Measurements from ENCODE around the gene UBAP1L.
"Not testable (repeated sequence)": the region's sequence is repeated elsewhere in the genome, so short reads cannot be mapped to it uniquely, and the experiment has no call there.

Gene UBAP1L

DNA sequence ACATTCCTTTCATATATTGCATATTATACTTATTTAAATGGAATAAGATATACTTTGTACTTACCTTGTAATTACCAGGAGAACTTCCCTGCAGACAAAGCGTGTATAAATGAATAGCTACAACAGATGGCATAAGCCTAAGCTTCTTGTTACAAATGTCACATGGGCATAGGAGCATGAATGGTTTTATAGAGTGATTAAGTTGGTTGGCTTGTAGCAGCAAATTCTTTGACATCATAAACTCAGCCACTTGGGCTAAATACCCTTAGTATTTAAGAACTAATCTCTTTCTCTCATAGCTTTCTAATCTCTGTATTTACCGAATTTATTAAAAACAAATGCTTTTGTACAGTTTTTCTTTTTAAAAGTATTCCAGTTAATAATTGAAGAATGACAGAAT is at the start of gene UBAP1L:
TSS of gene UBAP1L (minus strand) at position 115 of the 400 bp plus-strand sequence. CDS start 8,985 bp downstream, outside the sequence.
- H3K4me3 ChIP-seq (replicated peaks; ENCODE audit: low read depth, low read length), result no peak within 1 kb of the TSS
- no peak for DNase-seq (ENCODE audit: extremely low read depth, low read depth)
- TF ChIP-seq, protein P1, sequence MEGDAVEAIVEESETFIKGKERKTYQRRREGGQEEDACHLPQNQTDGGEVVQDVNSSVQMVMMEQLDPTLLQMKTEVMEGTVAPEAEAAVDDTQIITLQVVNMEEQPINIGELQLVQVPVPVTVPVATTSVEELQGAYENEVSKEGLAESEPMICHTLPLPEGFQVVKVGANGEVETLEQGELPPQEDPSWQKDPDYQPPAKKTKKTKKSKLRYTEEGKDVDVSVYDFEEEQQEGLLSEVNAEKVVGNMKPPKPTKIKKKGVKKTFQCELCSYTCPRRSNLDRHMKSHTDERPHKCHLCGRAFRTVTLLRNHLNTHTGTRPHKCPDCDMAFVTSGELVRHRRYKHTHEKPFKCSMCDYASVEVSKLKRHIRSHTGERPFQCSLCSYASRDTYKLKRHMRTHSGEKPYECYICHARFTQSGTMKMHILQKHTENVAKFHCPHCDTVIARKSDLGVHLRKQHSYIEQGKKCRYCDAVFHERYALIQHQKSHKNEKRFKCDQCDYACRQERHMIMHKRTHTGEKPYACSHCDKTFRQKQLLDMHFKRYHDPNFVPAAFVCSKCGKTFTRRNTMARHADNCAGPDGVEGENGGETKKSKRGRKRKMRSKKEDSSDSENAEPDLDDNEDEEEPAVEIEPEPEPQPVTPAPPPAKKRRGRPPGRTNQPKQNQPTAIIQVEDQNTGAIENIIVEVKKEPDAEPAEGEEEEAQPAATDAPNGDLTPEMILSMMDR (IDR thresholded peaks at IDR 0.05; ENCODE audit: low read depth, low read length, missing control alignments), result no peak

DNA sequence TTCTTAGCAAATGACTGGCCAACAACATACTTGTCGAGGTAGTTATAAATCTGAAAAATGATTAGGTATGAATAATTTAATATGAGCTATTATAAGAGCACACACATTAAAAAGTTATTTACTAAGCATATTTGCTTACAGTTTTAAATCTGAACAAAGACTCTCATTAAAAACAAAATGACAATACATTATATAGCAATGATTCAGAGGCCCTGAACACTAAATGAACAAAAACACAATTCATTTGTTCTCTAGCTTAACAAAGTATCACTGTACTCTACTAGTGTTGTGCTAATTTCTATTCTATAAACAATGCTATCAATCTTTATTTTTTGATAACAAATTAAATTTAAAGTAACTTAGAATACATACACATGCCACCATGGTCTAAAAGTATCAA is 49.1 kb upstream of the UBAP1L start:
- no peak for DNase-seq (ENCODE audit: extremely low read depth, low read depth)
- TF ChIP-seq, protein P1 (IDR thresholded peaks at IDR 0.05; ENCODE audit: low read depth, low read length, missing control alignments), result no peak
- no peak overlapping the region for H3K4me3 ChIP-seq (replicated peaks; ENCODE audit: low read depth, low read length)

DNA sequence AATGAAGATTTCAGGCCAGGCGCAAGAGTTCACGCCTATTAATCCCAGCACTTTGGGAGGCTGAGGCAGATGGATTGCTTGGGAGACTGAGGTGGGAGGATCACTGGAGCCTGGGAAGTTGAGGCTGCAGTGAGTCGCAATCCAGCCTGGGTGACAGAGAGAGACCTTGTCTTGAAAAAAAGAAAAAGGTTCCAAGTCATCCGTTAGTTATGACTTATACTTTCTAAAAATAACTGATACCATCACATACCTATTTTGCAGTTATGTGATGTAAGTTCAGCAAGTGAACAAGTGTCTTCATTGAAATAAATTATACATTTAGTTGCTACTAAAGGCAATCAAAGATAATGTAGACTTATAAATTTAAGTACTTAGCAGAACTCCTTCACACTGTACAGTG is 48.0 kb upstream of the UBAP1L start:
- no peak for DNase-seq (ENCODE audit: extremely low read depth, low read depth)

DNA sequence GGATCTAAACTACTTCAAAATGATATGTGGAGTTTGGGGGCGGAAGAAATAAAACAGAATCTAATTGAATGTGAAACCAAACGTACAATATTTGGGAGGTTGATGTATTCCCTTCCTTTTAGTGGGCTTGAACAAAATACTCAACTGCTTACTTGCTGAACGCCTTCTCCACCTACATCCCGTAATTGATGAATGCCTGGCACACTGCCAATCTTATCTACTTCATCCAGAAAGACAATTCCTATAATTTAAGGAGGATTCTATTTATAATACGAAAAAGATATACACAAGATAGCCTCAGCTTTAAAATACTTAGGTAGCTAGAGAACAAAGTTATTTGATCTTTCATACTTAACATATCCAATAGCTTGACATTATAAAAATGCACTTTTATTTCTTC is 41.7 kb upstream of the UBAP1L start:
- TF ChIP-seq, protein P1 (IDR thresholded peaks at IDR 0.05; ENCODE audit: low read depth, low read length, missing control alignments), result no peak
- DNase-seq (ENCODE audit: extremely low read depth, low read depth), result no peak
- H3K4me3 ChIP-seq (replicated peaks; ENCODE audit: low read depth, low read length), result no peak overlapping the region

More for the DNA sequence above, 48.0 kb upstream of the UBAP1L start:
- no peak overlapping the region for H3K4me3 ChIP-seq (replicated peaks; ENCODE audit: low read depth, low read length)
- TF ChIP-seq, protein P1 (IDR thresholded peaks at IDR 0.05; ENCODE audit: low read depth, low read length, missing control alignments), result no peak

DNA sequence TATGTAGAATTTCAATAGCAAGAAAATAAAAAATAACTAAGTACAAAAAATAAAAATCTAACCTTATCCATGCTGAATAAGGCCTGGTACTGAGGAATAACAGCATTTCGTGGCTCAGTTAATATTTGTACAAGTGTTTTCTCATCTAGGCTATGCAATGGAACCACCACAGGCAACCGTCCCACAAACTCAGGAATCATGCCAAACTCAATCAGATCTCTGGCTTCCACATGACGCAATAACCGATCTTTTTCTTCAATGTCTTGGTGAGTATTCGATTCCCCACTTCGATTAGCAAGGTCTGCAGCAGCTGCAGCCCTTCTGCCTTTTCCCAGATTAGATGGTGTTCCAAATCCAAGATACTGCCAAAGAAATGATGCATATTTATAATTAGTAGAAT is 39.7 kb upstream of the UBAP1L start:
- H3K4me3 ChIP-seq (replicated peaks; ENCODE audit: low read depth, low read length), result no peak overlapping the region
- no peak for DNase-seq (ENCODE audit: extremely low read depth, low read depth)
- TF ChIP-seq, protein P1 (IDR thresholded peaks at IDR 0.05; ENCODE audit: low read depth, low read length, missing control alignments), result no peak

DNA sequence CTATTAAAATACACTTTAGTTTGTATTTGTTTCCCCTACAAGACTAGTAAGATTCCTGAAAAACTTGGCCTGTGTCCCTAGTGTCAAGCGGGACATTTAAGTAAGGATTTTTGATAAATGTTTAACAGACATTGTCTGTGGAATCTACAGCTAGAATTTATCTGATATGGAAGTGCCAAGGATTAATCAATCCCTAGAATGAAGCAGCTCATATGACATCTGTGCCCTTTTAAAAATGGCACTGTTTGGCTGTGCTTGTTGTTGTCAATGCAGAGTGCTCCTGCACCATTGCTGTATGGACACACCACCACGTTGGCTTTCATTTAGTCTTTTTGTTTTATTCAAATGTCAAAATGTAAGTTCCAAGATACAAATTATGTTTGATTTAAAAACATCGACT is 32.9 kb upstream of the UBAP1L start:
- H3K4me3 ChIP-seq (replicated peaks; ENCODE audit: low read depth, low read length), result no peak overlapping the region
- no peak for DNase-seq (ENCODE audit: extremely low read depth, low read depth)
- TF ChIP-seq, protein P1 (IDR thresholded peaks at IDR 0.05; ENCODE audit: low read depth, low read length, missing control alignments), result no peak

DNA sequence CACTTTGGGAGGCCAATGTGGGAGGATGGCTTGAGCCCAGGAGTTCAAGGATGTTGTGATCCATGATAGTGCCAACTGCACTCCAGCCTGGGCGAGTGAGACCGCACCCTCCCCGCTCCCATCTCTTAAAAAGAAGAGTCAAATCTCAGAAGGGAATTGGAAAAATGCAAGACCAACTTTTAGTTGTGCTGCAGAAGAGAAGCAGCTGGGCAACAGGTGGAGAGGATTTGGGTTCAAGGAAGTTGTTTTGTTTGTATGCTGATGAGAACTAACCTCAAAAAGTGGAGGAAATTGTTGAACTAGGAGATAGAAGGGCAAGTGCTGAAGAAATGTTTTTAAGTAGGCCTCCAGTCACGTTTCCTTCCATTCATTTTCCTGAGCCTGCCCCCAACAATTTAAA is 31.4 kb upstream of the UBAP1L start:
- TF ChIP-seq, protein P1 (IDR thresholded peaks at IDR 0.05; ENCODE audit: low read depth, low read length, missing control alignments), result no peak
- no peak overlapping the region for H3K4me3 ChIP-seq (replicated peaks; ENCODE audit: low read depth, low read length)
- DNase-seq (ENCODE audit: extremely low read depth, low read depth), result no peak

DNA sequence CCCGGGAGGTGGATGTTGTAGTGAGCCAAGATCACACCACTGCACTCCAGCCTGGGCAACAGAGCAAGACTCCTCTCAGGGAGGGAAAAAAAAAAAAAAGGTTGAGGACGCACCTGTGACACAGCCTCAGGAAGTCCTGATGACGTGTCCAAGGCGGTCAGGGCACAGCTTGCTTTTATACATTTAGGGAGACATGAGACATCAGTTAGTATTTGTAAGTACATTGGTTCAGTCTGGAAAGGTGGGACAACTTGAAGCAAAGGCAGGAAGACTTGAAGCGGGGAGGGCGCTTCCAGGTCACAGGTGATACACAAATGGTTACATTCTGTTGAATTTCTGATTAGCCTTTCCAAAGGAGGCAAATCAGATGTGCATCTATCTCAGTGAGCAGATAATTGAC is 23.6 kb upstream of the UBAP1L start:
- not testable (repeated sequence) for H3K4me3 ChIP-seq (replicated peaks; ENCODE audit: low read depth, low read length); DNase-seq (ENCODE audit: extremely low read depth, low read depth)

DNA sequence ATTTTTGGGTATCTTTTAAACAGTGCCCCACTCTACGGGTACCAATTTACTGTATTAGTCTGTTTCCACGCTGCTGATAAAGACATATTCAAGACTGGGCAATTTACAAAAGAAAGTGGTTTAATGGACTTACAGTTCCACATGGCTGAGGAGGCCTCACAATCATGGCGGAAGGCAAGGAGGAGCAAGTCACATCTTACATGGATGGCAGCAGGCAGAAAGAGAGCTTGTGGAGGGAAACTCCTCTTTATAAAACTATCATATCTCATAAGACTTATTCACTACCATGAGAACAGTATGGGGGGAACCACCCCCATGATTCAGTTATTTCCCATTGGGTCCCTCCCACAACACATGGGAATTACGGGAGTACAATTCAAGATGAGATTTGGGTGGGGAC is 22.9 kb upstream of the UBAP1L start:
- DNase-seq (ENCODE audit: extremely low read depth, low read depth); H3K4me3 ChIP-seq (replicated peaks; ENCODE audit: low read depth, low read length): not testable (repeated sequence)

DNA sequence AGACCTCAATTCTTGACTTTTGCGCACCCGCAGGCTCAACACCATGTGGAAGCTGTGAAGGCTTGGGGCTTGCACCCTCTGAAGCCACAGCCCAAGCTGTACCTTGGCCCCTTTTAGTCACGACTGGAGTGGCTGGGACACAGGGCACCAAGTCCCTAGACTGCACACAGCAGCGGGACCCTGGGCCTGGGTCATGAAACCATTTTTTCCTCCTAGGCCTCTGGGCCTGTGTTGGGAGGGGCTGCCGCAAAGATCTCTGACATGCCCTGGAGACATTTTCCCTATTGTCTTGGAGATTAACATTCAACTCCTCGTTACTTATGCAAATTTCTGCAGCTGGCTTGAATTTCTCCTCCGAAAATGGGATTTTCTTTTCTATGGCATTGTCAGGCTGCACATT is 22.1 kb upstream of the UBAP1L start:
- DNase-seq (ENCODE audit: extremely low read depth, low read depth); H3K4me3 ChIP-seq (replicated peaks; ENCODE audit: low read depth, low read length): not testable (repeated sequence)
